H1 (cell line): ENCODE data around the gene LIAS. TPM values are rescaled to one million over a fixed set of nuclear protein-coding genes. Genes with fewer than 3 reads are reported as not detected.

Experiments used
- CTCF ChIA-PET: fragments of 300-600 bp; sonication (Branson Sonifier 250); formaldehyde crosslinking; loops from one replicate; lab custom pipeline; 2021; ENCODE audit not compliant: partially characterized antibody; lab: Charles Lee
- POLR2A ChIA-PET: fragments of 300-600 bp; sonication (Branson Sonifier 250); formaldehyde crosslinking; loops from one replicate; lab custom pipeline; 2021; ENCODE audit warnings: inconsistent platforms; ENCODE audit not compliant: partially characterized antibody; lab: Charles Lee
- DNase-seq, 2 experiments: peaks; one replicate each; pipeline versions ENCODE4 v3.0.0 to v3.0.0-alpha.2; 2010 to 2022; ENCODE audit warnings: low spot score in 2 of 2, low read depth in 1 of 2, mixed read lengths in 1 of 2
- FAIRE-seq: peaks from 2 replicates; lab custom pipeline; 2011; peaks lifted over from hg19 to GRCh38; lab: Jason Lieb, UNC
- H2AFZ ChIP-seq: 2 replicates; pipeline ENCODE4 v1.8.1; 2012; ENCODE audit warnings: low read length, inconsistent platforms
- H2AK5ac ChIP-seq: 2 replicates; pipeline ENCODE4 v1.6.1; 2013; ENCODE audit warnings: low read depth, low read length
- H2BK120ac ChIP-seq: replicated peaks from 2 replicates; pipeline ENCODE3; 2013; ENCODE audit warnings: low read depth, low read length, inconsistent platforms
- H2BK12ac ChIP-seq: 2 replicates; pipeline ENCODE4 v1.6.1; 2013; ENCODE audit warnings: low read depth, low read length
- H2BK15ac ChIP-seq: 2 replicates; pipeline ENCODE4 v1.6.1; 2013; ENCODE audit warnings: low read length
- H2BK20ac ChIP-seq: 2 replicates; pipeline ENCODE4 v1.6.1; 2013; ENCODE audit warnings: low read length
- H2BK5ac ChIP-seq: 2 replicates; pipeline ENCODE4 v1.6.1; 2013; ENCODE audit warnings: low read depth, low read length
- H3K14ac ChIP-seq: 2 replicates; pipeline ENCODE4 v1.6.1; 2013; ENCODE audit warnings: inconsistent platforms; ENCODE audit not compliant: insufficient read length
- H3K18ac ChIP-seq: 2 replicates; pipeline ENCODE4 v1.6.1; 2013; ENCODE audit warnings: low read length; ENCODE audit errors: extremely low read depth
- H3K23ac ChIP-seq: 2 replicates; pipeline ENCODE4 v1.6.1; 2013; ENCODE audit warnings: inconsistent platforms; ENCODE audit not compliant: insufficient read length
- H3K23me2 ChIP-seq: 2 replicates; pipeline ENCODE4 v1.6.1; 2013; ENCODE audit warnings: low read depth, low read length
- H3K27ac ChIP-seq: 2 replicates; pipeline ENCODE4 v1.6.1; 2011; ENCODE audit warnings: low read depth, low read length, inconsistent platforms
- H3K27me3 ChIP-seq, 4 experiments: replicated peaks in 1 of 4; 1 replicate in 1 of 4; 2 replicates in 3 of 4; pipeline versions ENCODE4 v1.6.1 to v1.8.1; 2011 to 2013; ENCODE audit warnings: low read length in 3 of 4, mild to moderate bottlenecking in 3 of 4, inconsistent platforms in 2 of 4, mixed read lengths in 2 of 4, moderate library complexity in 1 of 4; ENCODE audit not compliant: control insufficient read depth in 3 of 4, insufficient read depth in 3 of 4; ENCODE audit errors: extremely low read depth in 1 of 4
- H3K36me3 ChIP-seq, 4 experiments: 2 replicates each; pipeline versions ENCODE4 v1.6.1 to v1.8.1; 2011 to 2013; ENCODE audit warnings: mild to moderate bottlenecking in 4 of 4, low read length in 3 of 4, moderate library complexity in 2 of 4, control low read depth in 1 of 4, inconsistent platforms in 1 of 4; ENCODE audit not compliant: insufficient read depth in 4 of 4, control insufficient read depth in 2 of 4
- H3K4ac ChIP-seq: replicated peaks from 2 replicates; pipeline ENCODE3; 2013; ENCODE audit warnings: low read length, low read depth, mixed read lengths, inconsistent platforms; ENCODE audit not compliant: insufficient read length
- H3K4me1 ChIP-seq, 4 experiments: replicated peaks in 1 of 4; 1 replicate in 1 of 4; 2 replicates in 3 of 4; pipeline versions ENCODE4 v1.6.1 to v1.8.1; 2011 to 2013; ENCODE audit warnings: low read length in 3 of 4, inconsistent platforms in 2 of 4, mixed read lengths in 1 of 4; ENCODE audit not compliant: insufficient read depth in 4 of 4, control insufficient read depth in 3 of 4
- H3K4me2 ChIP-seq, 2 experiments: 2 replicates each; pipeline versions ENCODE4 v1.6.1 to v1.8.1; 2011 to 2013; ENCODE audit warnings: low read depth in 2 of 2, low read length in 2 of 2, control low read depth in 1 of 2, inconsistent platforms in 1 of 2, mild to moderate bottlenecking in 1 of 2; ENCODE audit not compliant: insufficient read depth in 1 of 2
- H3K4me3 ChIP-seq, 4 experiments: fragments of 200-600, 300-600 bp in 1 of 4; sonication (generic), shearing (Covaris generic), sonication (Bioruptor Twin) in 1 of 4; 2 replicates each; pipeline versions ENCODE4 v1.5.1 to v1.8.1; 2011 to 2016; ENCODE audit warnings: low read length in 4 of 4, low read depth in 3 of 4, control low read depth in 2 of 4, inconsistent platforms in 2 of 4, mild to moderate bottlenecking in 2 of 4, mixed read lengths in 1 of 4, moderate library complexity in 1 of 4; ENCODE audit not compliant: insufficient read depth in 2 of 4; ENCODE audit errors: extremely low read depth in 1 of 4
- H3K56ac ChIP-seq: replicated peaks from 2 replicates; pipeline ENCODE3; 2013; ENCODE audit warnings: low read depth, mild to moderate bottlenecking, mixed read lengths, low read length, inconsistent platforms; ENCODE audit not compliant: insufficient read length
- H3K79me1 ChIP-seq: 2 replicates; pipeline ENCODE4 v1.6.1; 2013; ENCODE audit warnings: low read depth, low read length, control low read depth
- H3K79me2 ChIP-seq, 2 experiments: 2 replicates each; pipeline versions ENCODE4 v1.6.1 to v1.8.1; 2012 to 2013; ENCODE audit warnings: low read length in 2 of 2, mild to moderate bottlenecking in 2 of 2, inconsistent platforms in 1 of 2; ENCODE audit not compliant: insufficient read depth in 2 of 2, control insufficient read depth in 1 of 2
- H3K9ac ChIP-seq, 4 experiments: replicated peaks in 1 of 4; 1 replicate in 1 of 4; 2 replicates in 3 of 4; pipeline versions ENCODE4 v1.6.1 to v1.8.1; 2011 to 2013; ENCODE audit warnings: low read depth in 3 of 4, low read length in 3 of 4, control low read depth in 2 of 4, mild to moderate bottlenecking in 2 of 4, moderate library complexity in 2 of 4, inconsistent platforms in 1 of 4; ENCODE audit errors: extremely low read depth in 1 of 4
- H3K9me3 ChIP-seq, 2 experiments: 2 replicates each; pipeline versions ENCODE4 v1.6.1 to v1.8.1; 2012 to 2013; ENCODE audit warnings: mild to moderate bottlenecking in 2 of 2, moderate library complexity in 2 of 2, control low read depth in 1 of 2, inconsistent platforms in 1 of 2, low read depth in 1 of 2, low read length in 1 of 2, mixed read lengths in 1 of 2; ENCODE audit not compliant: insufficient read depth in 2 of 2
- H4K20me1 ChIP-seq, 2 experiments: replicated peaks in 1 of 2; 2 replicates each; pipeline versions ENCODE3 to v1.8.1; 2011 to 2013; ENCODE audit warnings: inconsistent platforms in 2 of 2, low read length in 2 of 2, mild to moderate bottlenecking in 1 of 2; ENCODE audit not compliant: insufficient read depth in 2 of 2, control insufficient read depth in 1 of 2
- H4K5ac ChIP-seq: 2 replicates; pipeline ENCODE4 v1.6.1; 2013; ENCODE audit warnings: low read length, low read depth, mixed read lengths, inconsistent platforms; ENCODE audit not compliant: insufficient read length
- H4K8ac ChIP-seq: 2 replicates; pipeline ENCODE4 v1.8.0; 2013; ENCODE audit warnings: mild to moderate bottlenecking, moderate library complexity, low read length, inconsistent platforms; ENCODE audit not compliant: insufficient read depth; ENCODE audit errors: extremely low read depth
- H4K91ac ChIP-seq: replicated peaks from 2 replicates; pipeline ENCODE3; 2013; ENCODE audit warnings: low read length, mixed read lengths, inconsistent platforms; ENCODE audit not compliant: insufficient read length
- CBX5 ChIP-seq: fragments of 300-800, 300-1000 bp; sonication (generic); IDR thresholded peaks from 2 replicates; pipeline ENCODE4 v1.7.1; 2016; ENCODE audit warnings: antibody characterized with exemption, low read length, low read depth
- KDM4A ChIP-seq: IDR thresholded peaks from one replicate; pipeline ENCODE4 v1.7.1; 2012; ENCODE audit warnings: low read depth, mild to moderate bottlenecking, moderate library complexity, low read length, inconsistent platforms; ENCODE audit not compliant: severe bottlenecking
- PHF8 ChIP-seq: fragments of 200-600 bp; sonication (generic); conservative IDR thresholded peaks from 2 replicates; pipeline ENCODE4 v1.7.1; 2012; ENCODE audit warnings: low read depth, mild to moderate bottlenecking, inconsistent platforms, low read length, moderate library complexity
- RFX5 ChIP-seq: IDR thresholded peaks from 2 replicates; pipeline ENCODE4 v1.6.1; 2011; ENCODE audit warnings: low read depth, low read length, improper control_type of control experiment, borderline replicate concordance
- TAF7 ChIP-seq: optimal IDR thresholded peaks from 2 replicates; pipeline ENCODE3; 2011; ENCODE audit warnings: low read depth, mild to moderate bottlenecking, inconsistent platforms, low read length, moderate library complexity, borderline replicate concordance
- TBP ChIP-seq: IDR thresholded peaks from 2 replicates; pipeline ENCODE4 v1.6.1; 2011; ENCODE audit warnings: low read depth, low read length, improper control_type of control experiment
- WGBS, 2 experiments: shearing (Covaris generic) in 1 of 2; methylation state at CpG; one replicate each; pipeline versions ENCODE4 v1.1.6 to v1.1.7; 2013 to 2015; ENCODE audit warnings: low lambda C conversion rate in 2 of 2, mixed read lengths in 2 of 2, inconsistent platforms in 1 of 2, low coverage in 1 of 2, missing lambda C conversion rate in 1 of 2; ENCODE audit not compliant: insufficient replicate concordance in 2 of 2, insufficient coverage in 1 of 2, insufficient read length in 1 of 2; ENCODE audit errors: extremely low coverage in 1 of 2, missing lambda C conversion rate in 1 of 2; 5-methylcytosine and 5-hydroxymethylcytosine counted together
- polyA plus RNA-seq, 7 experiments: library from polyadenylated mRNA; depleted of rRNA in 3 of 7; stranded (reverse) in 5 of 7; unstranded in 2 of 7; fragments of >200 nt in 5 of 7; fragments of 200-250 nt in 2 of 7; gene quantifications; 1 replicate in 5 of 7; 2 replicates in 1 of 7; 4 replicates in 1 of 7; pipeline versions ENCODE4 v1.2.1 to v1.2.3, GENCODE V29; 2011 to 2013; ENCODE audit warnings: missing spikeins in 2 of 7, mixed read lengths in 2 of 7
- total RNA-seq: library from RNA; stranded (reverse); fragmentation: NEBNext Ultra II Directional; extraction: Animal tissue kit (Norgen Biotek cat#: 25700); gene quantifications from 2 replicates; pipeline ENCODE4 v1.2.1, GENCODE V29; 2021

Gene LIAS
- total and polyA plus RNA-seq, 2 of the 8 experiments (the other 6 are each of a cell fraction or from before 2014, with no cell fraction given) = 10.5 to 24.9 TPM

GRCh38 chr4:39497909-39498726 is 39.3 kb downstream of the LIAS start:
- H2BK5ac ChIP-seq = no peak overlapping the region
- POLR2A ChIA-PET = interaction anchor here (1.1 to 1.3 kb wide), 2 partner anchors 29 to 133 kb away, joined by 3 read pairs; partner anchors contain the start of gene UGDH
- no peak overlapping the region for H2BK20ac ChIP-seq
- no peak overlapping the region for H3K4ac ChIP-seq
- no peak overlapping the region for H3K4me2 ChIP-seq
- H3K14ac ChIP-seq = no peak overlapping the region
- H4K8ac ChIP-seq = no peak overlapping the region
- H3K9me3 ChIP-seq = no peaks in the 10 kb centered on the region
- no peak overlapping the region for H4K91ac ChIP-seq
- no peak for TF ChIP-seq TAF7
- no peak for TF ChIP-seq KDM4A
- TF ChIP-seq PHF8 = no peak
- TF ChIP-seq TBP = no peak
- TF ChIP-seq CBX5 = no peak
- TF ChIP-seq RFX5 = no peak
- no peak overlapping the region for H3K56ac ChIP-seq
- H2AFZ ChIP-seq = no peak overlapping the region
- no peak overlapping the region for H2BK15ac ChIP-seq
- CTCF ChIA-PET = interaction anchor here (1.4 to 1.5 kb wide), 2 partner anchors 10 to 29 kb away, joined by 6 to 7 read pairs; no protein-coding TSS in a partner anchor
- no peaks in the 10 kb centered on the region for H3K23me2 ChIP-seq
- no peaks in the 10 kb centered on the region for H3K4me1 ChIP-seq
- H3K27me3 ChIP-seq = no peaks in the 10 kb centered on the region
- H3K4me3 ChIP-seq = no peak overlapping the region
- H4K5ac ChIP-seq = no peak overlapping the region
- no peak overlapping the region for H2BK120ac ChIP-seq
- DNase-seq = peak in 1 of 2 experiments; percentile 32
- no peak overlapping the region for H2AK5ac ChIP-seq
- no peak overlapping the region for H3K9ac ChIP-seq
- no peak overlapping the region for H2BK12ac ChIP-seq
- no peaks in the 10 kb centered on the region for H3K79me2 ChIP-seq
- H3K27ac ChIP-seq = no peak overlapping the region
- no peaks in the 10 kb centered on the region for H3K79me1 ChIP-seq
- H3K36me3 ChIP-seq = peaks cover 7 to 39% (median 17%) of the 10 kb centered on the region in 4 experiments
- no peak overlapping the region for H3K23ac ChIP-seq
- H4K20me1 ChIP-seq = no peaks in the 10 kb centered on the region
- FAIRE-seq = no peak
- no peak overlapping the region for H3K18ac ChIP-seq
- WGBS, 2 experiments = 95% methylated on average over 1 of the region's 1 CpG; no CpG with 5 or more reads in 1 of the 2 experiments
